Endothelial cell of umbilical vein (primary cell): ENCODE results near the gene PPM1H. TPM values are rescaled to one million over a fixed set of nuclear protein-coding genes. Genes with fewer than 3 reads are reported as not detected.

Experiments used
- BruUV-seq: library from RNA; stranded (reverse); fragments of 400-500 nt; replicated peaks from 2 replicates; lab custom pipeline; 2021; lab: Mats Ljungman, UMichigan
- CTCF ChIA-PET: fragments of 300-600, 350-600 bp; sonication (Branson Sonifier 250); formaldehyde crosslinking; loops from one replicate; lab custom pipeline; 2021; ENCODE audit warnings: antibody characterized with exemption, inconsistent platforms; lab: Charles Lee
- POLR2A ChIA-PET: fragments of 300-600, 350-600 bp; sonication (Branson Sonifier 250); formaldehyde crosslinking; loops from one replicate; lab custom pipeline; 2021; ENCODE audit warnings: antibody characterized with exemption, inconsistent platforms; lab: Charles Lee
- DNase-seq: peaks from one replicate; pipeline ENCODE4 v3.0.0-alpha.2; 2011; ENCODE audit warnings: low read depth, low spot score
- FAIRE-seq: peaks from 2 replicates; lab custom pipeline; 2011; peaks lifted over from hg19 to GRCh38; lab: Jason Lieb, UNC
- H2AFZ ChIP-seq: 2 replicates; pipeline ENCODE4 v1.6.0; 2012; ENCODE audit warnings: low read depth, low read length, control low read depth, inconsistent platforms
- H3K27ac ChIP-seq: 2 replicates; pipeline ENCODE4 v1.5.1; 2011; ENCODE audit warnings: low read depth, mild to moderate bottlenecking, control low read depth, low read length, moderate library complexity; ENCODE audit not compliant: insufficient read depth
- H3K27me3 ChIP-seq, 2 experiments: 2 replicates each; pipeline versions ENCODE4 v1.6.0 to v1.6.1; 2011; ENCODE audit warnings: low read length in 2 of 2, mixed read lengths in 1 of 2; ENCODE audit not compliant: control insufficient read depth in 2 of 2, insufficient read depth in 2 of 2
- H3K36me3 ChIP-seq, 2 experiments: 2 replicates in 1 of 2; 3 replicates in 1 of 2; pipeline ENCODE4 v1.5.1; 2011; ENCODE audit warnings: low read length in 2 of 2, mild to moderate bottlenecking in 1 of 2, moderate library complexity in 1 of 2; ENCODE audit not compliant: control insufficient read depth in 2 of 2, insufficient read depth in 2 of 2; ENCODE audit errors: extremely low read depth in 1 of 2
- H3K4me1 ChIP-seq: 3 replicates; pipeline ENCODE4 v1.5.1; 2011; ENCODE audit warnings: mild to moderate bottlenecking, low read length; ENCODE audit not compliant: control insufficient read depth, insufficient read depth; ENCODE audit errors: extremely low read depth
- H3K4me2 ChIP-seq: 2 replicates; pipeline ENCODE4 v1.6.1; 2011; ENCODE audit warnings: low read length, control low read depth, mixed read lengths; ENCODE audit not compliant: insufficient read depth
- H3K4me3 ChIP-seq, 3 experiments: fragments of 200-600 bp in 1 of 3; sonication (generic), shearing (Covaris generic) in 1 of 3; replicated peaks in 1 of 3; 2 replicates each; pipeline ENCODE4 v1.5.1; 2011 to 2016; ENCODE audit warnings: control low read depth in 3 of 3, low read length in 3 of 3, mild to moderate bottlenecking in 2 of 3, inconsistent platforms in 1 of 3, low read depth in 1 of 3, moderate library complexity in 1 of 3; ENCODE audit not compliant: insufficient read depth in 1 of 3
- H3K79me2 ChIP-seq: 2 replicates; pipeline ENCODE4 v1.6.0; 2012; ENCODE audit warnings: low read length, inconsistent platforms; ENCODE audit not compliant: control insufficient read depth, insufficient read depth
- H3K9ac ChIP-seq: replicated peaks from 2 replicates; pipeline ENCODE3; 2011; ENCODE audit warnings: low read length, control low read depth; ENCODE audit not compliant: insufficient read depth; ENCODE audit errors: extremely low read depth
- H3K9me1 ChIP-seq: replicated peaks from 3 replicates; pipeline ENCODE4 v1.6.0; 2011; ENCODE audit warnings: mild to moderate bottlenecking, low read length; ENCODE audit not compliant: control insufficient read depth, insufficient read depth; ENCODE audit errors: extremely low read depth
- H3K9me3 ChIP-seq: replicated peaks from 2 replicates; pipeline ENCODE4 v1.5.1; 2012; ENCODE audit warnings: low read length, inconsistent platforms; ENCODE audit not compliant: control insufficient read depth, insufficient read depth
- H4K20me1 ChIP-seq: replicated peaks from 2 replicates; pipeline ENCODE3; 2011; ENCODE audit warnings: mild to moderate bottlenecking, low read length; ENCODE audit not compliant: control insufficient read depth, insufficient read depth; ENCODE audit errors: extremely low read depth
- CTCF ChIP-seq, 2 donors: IDR thresholded peaks; 1 replicate in 1 of 2; 2 replicates in 1 of 2; pipeline ENCODE4 v1.5.1; 2011; ENCODE audit warnings: low read length in 2 of 2, mild to moderate bottlenecking in 2 of 2, moderate library complexity in 2 of 2, control low read depth in 1 of 2, inconsistent platforms in 1 of 2, low read depth in 1 of 2; ENCODE audit not compliant: insufficient read depth in 1 of 2; ENCODE audit errors: extremely low read depth in 1 of 2
- EZH2 ChIP-seq: IDR thresholded peaks from 2 replicates; pipeline ENCODE4 v1.6.1; 2012; ENCODE audit warnings: borderline replicate concordance, low read depth, mild to moderate bottlenecking, moderate library complexity, low read length, inconsistent platforms; ENCODE audit not compliant: severe bottlenecking
- FOS ChIP-seq: IDR thresholded peaks from 2 replicates; pipeline ENCODE4 v1.6.1; 2011; ENCODE audit warnings: mild to moderate bottlenecking, low read length, moderate library complexity, borderline replicate concordance; ENCODE audit not compliant: insufficient read depth
- GATA2 ChIP-seq: IDR thresholded peaks from 2 replicates; pipeline ENCODE4 v1.7.0; 2011; ENCODE audit warnings: low read depth, mild to moderate bottlenecking, moderate library complexity, mixed read lengths, low read length; ENCODE audit not compliant: insufficient read length, insufficient read depth
- JUN ChIP-seq: IDR thresholded peaks from 2 replicates; pipeline ENCODE4 v1.6.1; 2011; ENCODE audit warnings: borderline replicate concordance, low read depth; ENCODE audit not compliant: insufficient read length, insufficient read depth
- MAX ChIP-seq: IDR thresholded peaks from 2 replicates; pipeline ENCODE4 v1.6.1; 2011; ENCODE audit not compliant: insufficient read depth, insufficient read length
- MYC ChIP-seq: IDR thresholded peaks from one replicate; pipeline ENCODE4 v1.6.1; 2011; ENCODE audit warnings: mild to moderate bottlenecking, low read depth, low read length
- POLR2A ChIP-seq: IDR thresholded peaks from 2 replicates; pipeline ENCODE4 v1.6.1; 2012; ENCODE audit warnings: low read depth, mild to moderate bottlenecking, control low read depth, low read length
- POLR2AphosphoS5 ChIP-seq: IDR thresholded peaks from 2 replicates; pipeline ENCODE4 v1.6.1; 2012; ENCODE audit warnings: low read depth, mild to moderate bottlenecking, control low read depth, low read length, moderate library complexity; ENCODE audit not compliant: insufficient read depth
- dilution Hi-C: fragments of 300-500 bp; cut with MboI; formaldehyde crosslinking; loops from one replicate; pipeline ENCODE4 v1.15.0; 2019; ENCODE audit warnings: low sequenced_read_pairs; ENCODE audit not compliant: extremely low pct_ligation_motif_present
- intact Hi-C: fragments of 100-400 bp; cut with micrococcal nuclease; formaldehyde crosslinking; loops from one replicate; pipeline ENCODE4 v1.10.0; 2022
- polyA plus RNA-seq, 4 experiments: library from polyadenylated mRNA; depleted of rRNA in 3 of 4; stranded (reverse) in 3 of 4; unstranded in 1 of 4; fragments of >200 nt; gene quantifications; 2 replicates each; pipeline versions ENCODE4 v1.2.1 to v1.2.3, GENCODE V29; 2011 to 2012; ENCODE audit warnings: missing spikeins in 1 of 4
- total RNA-seq: library from RNA; stranded (reverse); gene quantifications from 2 replicates; pipeline ENCODE4 v1.2.3, GENCODE V29; 2021

Gene PPM1H
- total and polyA plus RNA-seq, 2 donors (not counting 3 experiments of a cell fraction or from before 2014, with no cell fraction given), result 1.0 to 7.2 TPM

- H3K4me2 ChIP-seq, result no peak overlapping the region
- no peak for DNase-seq
Measured at GRCh38 chr12:62684570-62685295, 250.2 kb downstream of the PPM1H start.

GRCh38 chr12:62683776-62684569 lies 251.0 kb downstream of the PPM1H start:
- no peak overlapping the region for H3K9ac ChIP-seq
- no TSS peak for BruUV-seq

More at GRCh38 chr12:62684570-62685295, 250.2 kb downstream of the PPM1H start:
- BruUV-seq, result no TSS peak
- POLR2A ChIA-PET, result no interaction called here
- Histone ChIP-seq H3K27me3 (no peaks in the 10 kb centered on the region), H4K20me1 (no peaks in the 10 kb centered on the region), H3K36me3 (no peaks in the 10 kb centered on the region), H3K27ac (no peak overlapping the region), H3K9me3 (no peaks in the 10 kb centered on the region), H2AFZ (no peak overlapping the region), H3K4me1 (peaks cover 2% of the 10 kb centered on the region), H3K4me3 (no peak overlapping the region), H3K9me1 (no peaks in the 10 kb centered on the region), H3K79me2 (no peaks in the 10 kb centered on the region), H3K9ac (no peak overlapping the region)
- no peak for FAIRE-seq
- TF ChIP-seq POLR2AphosphoS5 (no peak), JUN (no peak), GATA2 (no peak)
- dilution Hi-C loops (no loop called here), intact Hi-C loops (no loop called here)
- CTCF ChIA-PET, result interaction anchor here (1.0 to 1.3 kb wide), 2 partner anchors 10 to 24 kb away, joined by 3 read pairs; no protein-coding TSS in a partner anchor

More at GRCh38 chr12:62683776-62684569, 251.0 kb downstream of the PPM1H start:
- Histone ChIP-seq H3K27me3 (no peaks in the 10 kb centered on the region), H3K4me1 (peaks cover 4% of the 10 kb centered on the region), H3K36me3 (no peaks in the 10 kb centered on the region), H3K79me2 (no peaks in the 10 kb centered on the region), H3K9me1 (no peaks in the 10 kb centered on the region), H3K4me3 (no peak overlapping the region), H4K20me1 (no peaks in the 10 kb centered on the region), H2AFZ (no peak overlapping the region), H3K4me2 (no peak overlapping the region), H3K27ac (no peak overlapping the region), H3K9me3 (no peaks in the 10 kb centered on the region)
- TF ChIP-seq EZH2, result no peak
- no peak for TF ChIP-seq CTCF (IDR thresholded peaks at IDR 0.05; ENCODE audit: extremely low read depth in 1 of 2, insufficient read depth in 1 of 2, low read depth in 1 of 2, low read length in 2 of 2)
- TF ChIP-seq MAX, result no peak
- TF ChIP-seq GATA2, result no peak
- no peak for TF ChIP-seq FOS
- no peak for TF ChIP-seq POLR2A
- no peak for TF ChIP-seq MYC
- dilution Hi-C loops (no loop called here), intact Hi-C loops (no loop called here)
- ChIA-PET POLR2A (no interaction called here), CTCF (interaction anchor here (1.0 to 1.3 kb wide), 2 partner anchors 11 to 24 kb away, joined by 3 read pairs; no protein-coding TSS in a partner anchor)
- FAIRE-seq, result no peak
- DNase-seq, result no peak
